HCT116 (cell line): ENCODE measurements around the gene SYCE3. TPM values are rescaled to one million over a fixed set of nuclear protein-coding genes. Genes with fewer than 3 reads are reported as not detected.

Experiments used
- ATAC-seq: fragments of 200-7000 bp; cut with Tn5 transposase; 2 replicates; pipeline ENCODE4 v1.9.1; 2020; ENCODE audit warnings: mild to moderate bottlenecking, moderate library complexity
- BruUV-seq: library from RNA; stranded (reverse); fragments of 400-500 nt; replicated peaks from 2 replicates; lab custom pipeline; 2021; lab: Mats Ljungman, UMichigan
- CTCF ChIA-PET: fragments of 300-600 bp; sonication (Branson Sonifier 250); formaldehyde crosslinking; loops from one replicate; lab custom pipeline; 2021; ENCODE audit warnings: antibody characterized with exemption; lab: Charles Lee
- POLR2A ChIA-PET: fragments of 300-600, 350-600 bp; sonication (Branson Sonifier 250); formaldehyde crosslinking; loops from one replicate; lab custom pipeline; 2021; ENCODE audit warnings: antibody characterized with exemption; lab: Charles Lee
- RAD21 ChIA-PET, 2 experiments: fragments of 300-600 bp; sonication (Branson Sonifier 250); formaldehyde crosslinking; loops; one replicate each; lab custom pipeline; 2023; ENCODE audit warnings: low total read pairs in 2 of 2; ENCODE audit not compliant: uncharacterized antibody in 2 of 2, unreplicated experiment in 2 of 2, low non-redundant PET in 1 of 2; lab: Charles Lee
- DNase-seq: peaks from one replicate; pipeline ENCODE4 v3.0.0-alpha.2; 2010; ENCODE audit warnings: low read depth, low spot score
- H2AFZ ChIP-seq: fragments of 200-600 bp; shearing (Covaris generic), sonication (generic); 2 replicates; pipeline ENCODE4 v1.6.1; 2017; ENCODE audit warnings: low read depth, mixed run types, mixed read lengths, antibody characterized with exemption, low read length; ENCODE audit not compliant: poor library complexity, severe bottlenecking
- H3K27ac ChIP-seq: 2 replicates; pipeline ENCODE4 v1.5.1; 2012; ENCODE audit warnings: low read depth, low read length
- H3K27me3 ChIP-seq: fragments of 200-600 bp; sonication (generic); 2 replicates; pipeline ENCODE4 v1.6.1; 2016; ENCODE audit warnings: mixed run types, low read length, mixed read lengths; ENCODE audit not compliant: insufficient read depth
- H3K36me3 ChIP-seq, 2 experiments: fragments of 200-500 bp in 1 of 2; fragments of 200-600 bp in 1 of 2; sonication (Bioruptor generic) in 1 of 2; sonication (generic) in 1 of 2; 2 replicates each; pipeline versions ENCODE4 v1.5.1 to v1.6.1; 2014 to 2016; ENCODE audit warnings: low read length in 2 of 2, inconsistent platforms in 1 of 2, mixed read lengths in 1 of 2, mixed run types in 1 of 2; ENCODE audit not compliant: insufficient read depth in 2 of 2, control insufficient read depth in 1 of 2
- H3K4me1 ChIP-seq, 2 experiments: fragments of 200-600 bp in 1 of 2; sonication (generic) in 1 of 2; 2 replicates each; pipeline versions ENCODE4 v1.5.1 to v1.6.1; 2012 to 2017; ENCODE audit warnings: low read length in 2 of 2, inconsistent platforms in 1 of 2, mild to moderate bottlenecking in 1 of 2, mixed read lengths in 1 of 2, mixed run types in 1 of 2, moderate library complexity in 1 of 2; ENCODE audit not compliant: insufficient read depth in 2 of 2, control insufficient read depth in 1 of 2
- H3K4me2 ChIP-seq: fragments of 200-600 bp; sonication (generic); 2 replicates; pipeline ENCODE4 v1.6.1; 2017; ENCODE audit warnings: mixed run types, low read length, mixed read lengths
- H3K4me3 ChIP-seq, 2 experiments: fragments of 200-600 bp in 1 of 2; sonication (generic) in 1 of 2; replicated peaks in 1 of 2; 2 replicates each; pipeline ENCODE4 v1.5.1; 2011 to 2016; ENCODE audit warnings: low read length in 2 of 2, control low read depth in 1 of 2, low read depth in 1 of 2, mild to moderate bottlenecking in 1 of 2, mixed read lengths in 1 of 2, mixed run types in 1 of 2
- H3K79me2 ChIP-seq: fragments of 200-600 bp; sonication (generic); 2 replicates; pipeline ENCODE4 v1.6.1; 2017; ENCODE audit warnings: mild to moderate bottlenecking, mixed run types, low read length, moderate library complexity, mixed read lengths; ENCODE audit not compliant: insufficient read depth
- H3K9ac ChIP-seq: fragments of 200-600 bp; sonication (generic); 2 replicates; pipeline ENCODE4 v1.6.1; 2016; ENCODE audit warnings: low read length, mixed read lengths
- H3K9me2 ChIP-seq: fragments of 200-600 bp; sonication (generic), shearing (Covaris generic); 2 replicates; pipeline ENCODE4 v1.6.1; 2017; ENCODE audit warnings: mixed run types, mild to moderate bottlenecking, moderate library complexity; ENCODE audit not compliant: insufficient read depth
- H3K9me3 ChIP-seq, 2 experiments: fragments of 200-500 bp in 1 of 2; fragments of 200-600 bp in 1 of 2; sonication (Bioruptor generic) in 1 of 2; sonication (generic) in 1 of 2; 2 replicates each; pipeline ENCODE4 v1.6.1; 2014 to 2017; ENCODE audit warnings: low read length in 2 of 2, mixed read lengths in 2 of 2, inconsistent platforms in 1 of 2, low read depth in 1 of 2, mild to moderate bottlenecking in 1 of 2, mixed run types in 1 of 2, moderate library complexity in 1 of 2; ENCODE audit not compliant: control insufficient read depth in 1 of 2, insufficient read depth in 1 of 2
- H4K20me1 ChIP-seq: fragments of 200-600 bp; sonication (generic), shearing (Covaris generic); 2 replicates; pipeline ENCODE4 v1.6.1; 2017; ENCODE audit warnings: mixed run types, mild to moderate bottlenecking, moderate library complexity; ENCODE audit not compliant: insufficient read depth
- CTCF ChIP-seq, 3 experiments: fragments of 200-600 bp in 1 of 3; sonication (generic) in 1 of 3; IDR thresholded peaks in 2 of 3; conservative IDR thresholded peaks in 1 of 3; 2 replicates each; pipeline ENCODE4 v1.5.1; 2012 to 2017; ENCODE audit warnings: low read depth in 2 of 3, low read length in 2 of 3, antibody characterized with exemption in 1 of 3, borderline replicate concordance in 1 of 3, control low read depth in 1 of 3, mild to moderate bottlenecking in 1 of 3, mixed read lengths in 1 of 3, mixed run types in 1 of 3, moderate library complexity in 1 of 3; ENCODE audit not compliant: insufficient read depth in 1 of 3
- EGR1 ChIP-seq: IDR thresholded peaks from 2 replicates; pipeline ENCODE4 v1.6.1; 2012; ENCODE audit warnings: low read depth
- SP1 ChIP-seq: IDR thresholded peaks from 2 replicates; pipeline ENCODE4 v1.6.1; 2012; ENCODE audit warnings: low read depth
- intact Hi-C: fragments of 100-400 bp; cut with micrococcal nuclease; formaldehyde crosslinking; loops from 2 replicates; pipeline ENCODE4 v1.10.0; 2022
- total RNA-seq: library from RNA; stranded (reverse); gene quantifications from one replicate; pipeline ENCODE4 v1.2.1, GENCODE V29; 2021; ENCODE audit not compliant: unreplicated experiment

SYCE3 gene
- total RNA-seq, 1 experiment from 2014 or later: not detected

DNA sequence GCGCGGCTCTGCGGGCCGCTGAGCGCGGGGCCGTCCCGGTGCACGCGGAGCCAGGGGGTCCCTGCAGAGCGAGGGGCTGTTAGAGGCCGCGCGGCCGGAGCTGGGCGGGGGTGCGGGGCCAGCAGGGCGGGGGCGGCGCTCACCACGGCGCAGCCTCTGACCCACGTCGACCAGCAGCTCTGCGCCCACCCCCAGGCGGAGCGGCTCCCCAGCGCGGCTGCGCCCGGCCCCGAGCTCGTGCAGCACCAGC, 36.9 kb downstream of the SYCE3 start:
- Histone ChIP-seq H3K27ac (peak overlapping the region; percentile 100), H3K4me1 (peaks cover 13 to 66% of the 10 kb centered on the region in 2 experiments; a peak in 3 of 4 replicates), H2AFZ (no peak overlapping the region), H3K36me3 (peaks cover 0 to 11% of the 10 kb centered on the region in 2 experiments; a peak in 2 of 4 replicates), H3K27me3 (no peaks in the 10 kb centered on the region), H3K9me3 (no peaks in the 10 kb centered on the region), H3K4me2 (peak overlapping the region; percentile 99), H3K79me2 (peaks cover 30% of the 10 kb centered on the region), H3K4me3 (peak overlapping the region; percentile 78 to 85), H3K9me2 (no peaks in the 10 kb centered on the region), H4K20me1 (no peaks in the 10 kb centered on the region), H3K9ac (peak overlapping the region; percentile 93)
- DNase-seq (no peak), ATAC-seq (peak; percentile 26)
- RAD21 ChIA-PET: interaction anchor here (0.8 to 2.2 kb wide), 4 partner anchors 18 to 126 kb away, joined by 4 to 8 read pairs (median 6); partner anchors contain the start of genes LMF2 (in 2 of the 2), NCAPH2 (in 1 of the 2) and SYCE3 (in 1 of the 2)
- BruUV-seq: no TSS peak
- POLR2A ChIA-PET: interaction anchor here (0.8 to 2.1 kb wide), 7 partner anchors 12 to 95 kb away, joined by 3 to 20 read pairs (median 5); partner anchors contain the start of genes CHKB, LMF2, NCAPH2 and SYCE3
- CTCF ChIA-PET: interaction anchor here (0.7 to 1.7 kb wide), 19 partner anchors 11 to 377 kb away, joined by 3 to 21 read pairs (median 5); partner anchors contain the start of genes ARSA, HDAC10, KLHDC7B and LMF2
- intact Hi-C loops: loop anchor here (1.0 kb wide), 1 partner anchor 17 kb away; the partner anchor contains the start of gene NCAPH2
- TF ChIP-seq EGR1 (no peak), SP1 (no peak), CTCF (IDR thresholded peaks at IDR 0.05 in 2 of 3, conservative IDR thresholded peaks at IDR 0.05 in 1 of 3; ENCODE audit: borderline replicate concordance in 1 of 3, insufficient read depth in 1 of 3, low read depth in 2 of 3, low read length in 2 of 3) (0 out of 6 replicates have a peak, but pooled peaks of 1 of the 3 experiments have one; percentile 47)
